Lung (tissue), 12 donors: Measurements from ENCODE around the gene SRM. TPM values are rescaled to one million over a fixed set of nuclear protein-coding genes. Genes with fewer than 3 reads are reported as not detected.

Experiments
- ATAC-seq: fragments of 200-7000 bp; cut with Tn5 transposase; one replicate; pipeline ENCODE4 v1.9.1; 2020; ENCODE audit warnings: moderate number of reproducible peaks; ENCODE audit not compliant: insufficient read depth, low FRiP score
- DNase-seq, 3 donors: peaks; one replicate each; pipeline ENCODE4 v3.0.0-alpha.2; 2013 to 2017
- H3K27ac ChIP-seq, 2 donors: one replicate each; pipeline ENCODE4 v1.5.1; 2013; ENCODE audit warnings: mild to moderate bottlenecking in 2 of 2, moderate library complexity in 2 of 2, control low read depth in 1 of 2, inconsistent platforms in 1 of 2, low read depth in 1 of 2, low read length in 1 of 2
- H3K27me3 ChIP-seq, 3 donors: one replicate each; pipeline ENCODE4 v1.5.1; 2013; ENCODE audit warnings: low read length in 2 of 3; ENCODE audit not compliant: control insufficient read depth in 3 of 3, insufficient read depth in 3 of 3
- H3K36me3 ChIP-seq, 4 donors: one replicate each; pipeline ENCODE4 v1.5.1; 2013; ENCODE audit warnings: low read length in 4 of 4, mild to moderate bottlenecking in 1 of 4, moderate library complexity in 1 of 4; ENCODE audit not compliant: control insufficient read depth in 4 of 4, insufficient read depth in 4 of 4
- H3K4me1 ChIP-seq, 5 donors: one replicate each; pipeline ENCODE4 v1.5.1; 2013; ENCODE audit warnings: low read length in 5 of 5, mild to moderate bottlenecking in 2 of 5, moderate library complexity in 1 of 5; ENCODE audit not compliant: control insufficient read depth in 5 of 5, insufficient read depth in 5 of 5
- H3K4me3 ChIP-seq: one replicate; pipeline ENCODE4 v1.5.1; 2013; ENCODE audit warnings: mild to moderate bottlenecking, control low read depth, moderate library complexity
- H3K9ac ChIP-seq, 2 donors: one replicate each; pipeline ENCODE4 v1.5.1; 2013; ENCODE audit warnings: low read length in 2 of 2, control low read depth in 1 of 2; ENCODE audit not compliant: insufficient read depth in 1 of 2
- H3K9me3 ChIP-seq, 4 donors: one replicate each; pipeline ENCODE4 v1.5.1; 2013; ENCODE audit warnings: low read length in 3 of 4, mild to moderate bottlenecking in 1 of 4, moderate library complexity in 1 of 4; ENCODE audit not compliant: control insufficient read depth in 4 of 4, insufficient read depth in 3 of 4
- WGBS, 2 donors: extraction: QIAGEN DNeasy Blood & Tissue Kit; methylation state at CpG; one replicate each; pipeline ENCODE4 v1.1.7; 2013; 5-methylcytosine and 5-hydroxymethylcytosine counted together
- polyA plus RNA-seq, 2 donors: library from polyadenylated mRNA; stranded (reverse); fragments of 200-250 nt; gene quantifications; one replicate each; pipeline ENCODE4 v1.2.1, GENCODE V29; 2013
- total RNA-seq, 2 donors: library from RNA; depleted of rRNA in 1 of 2; stranded (reverse); fragments of >200 nt in 1 of 2; gene quantifications; one replicate each; pipeline ENCODE4 v1.2.1, GENCODE V29; 2014 to 2021
- TF ChIP-seq, protein P1 (sequence below): IDR thresholded peaks from 2 replicates; pipeline ENCODE4 v1.5.1; 2012; ENCODE audit warnings: mild to moderate bottlenecking; ENCODE audit errors: control extremely low read depth, extremely low read depth
- donor health status: control.
- donor health status: control.
- donor health status: Bipolar disorder and iron deficiency.
- donor health status: healthy.
- donor health status: DM: yes; HTN: yes; CAD: no.

SRM gene
- total and polyA plus RNA-seq, 4 donors: 12.3 to 132 (median 115) TPM

DNA sequence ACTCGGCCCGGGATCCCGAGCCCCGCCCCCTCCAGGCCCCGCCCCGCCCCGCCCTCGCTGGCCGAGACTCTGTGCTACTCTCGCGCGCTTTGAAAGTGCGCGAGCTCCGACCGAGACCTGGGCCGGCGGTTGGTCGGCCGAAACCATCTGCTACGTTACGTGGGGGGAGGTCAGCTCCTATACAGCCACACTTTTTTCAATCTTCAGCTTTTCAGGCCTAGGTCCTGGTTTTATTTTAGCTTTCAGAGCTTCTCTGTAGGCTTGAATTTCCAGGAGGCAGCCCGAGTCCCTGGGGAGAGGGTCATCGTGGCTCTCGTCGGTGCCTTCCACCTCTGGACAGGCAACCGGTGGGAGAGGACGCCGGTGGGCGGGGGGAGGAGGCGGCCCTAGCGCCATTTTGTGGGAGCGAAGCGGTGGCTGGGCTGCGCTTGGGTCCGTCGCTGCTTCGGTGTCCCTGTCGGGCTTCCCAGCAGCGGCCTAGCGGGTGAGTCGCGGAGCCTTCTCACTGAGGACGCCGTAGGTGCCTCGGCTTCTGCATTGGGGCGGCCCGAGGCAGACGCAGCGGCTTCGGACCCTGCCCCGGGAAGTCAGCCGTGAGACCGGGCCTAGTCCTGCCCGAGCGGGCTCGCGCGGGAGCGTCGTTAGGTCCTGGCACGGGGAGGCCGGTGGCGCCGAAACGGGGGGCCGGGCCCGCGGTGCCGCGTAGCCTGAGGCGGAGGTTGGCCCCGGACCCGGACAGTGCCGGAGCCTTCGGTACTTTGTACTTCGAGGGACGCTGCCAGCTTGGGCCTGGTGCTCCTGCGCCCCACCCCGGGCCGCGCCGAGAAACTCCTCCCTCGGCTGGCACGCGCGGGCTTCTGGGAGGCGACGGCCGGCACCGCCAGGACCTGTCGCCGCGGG lies 47.3 kb downstream of the SRM start, which contains the start of gene TARDBP:
TSS of gene TARDBP (plus strand) at position 395 of the 900 bp plus-strand sequence. CDS start 1,074 bp downstream, outside the sequence.
- Histone ChIP-seq H3K27ac (peak within 1 kb of the TSS; percentile 89 to 100), H3K27me3 (no peaks in the 10 kb centered on the region), H3K4me1 (peaks cover 0 to 16% (median 5%) of the 10 kb centered on the region in 5 donors), H3K9me3 (no peaks in the 10 kb centered on the region), H3K4me3 (peak within 1 kb of the TSS; percentile 100), H3K36me3 (peaks cover 15 to 34% (median 25%) of the 10 kb centered on the region in 4 donors), H3K9ac (peak within 1 kb of the TSS; percentile 86 to 99)
- WGBS, 2 donors: 0% methylated on average over 85 to 94 of the region's 94 CpGs
- ATAC-seq (peak; percentile 93), DNase-seq (peak; percentile 92 to 94 (median 94))
- TF ChIP-seq, protein P1, sequence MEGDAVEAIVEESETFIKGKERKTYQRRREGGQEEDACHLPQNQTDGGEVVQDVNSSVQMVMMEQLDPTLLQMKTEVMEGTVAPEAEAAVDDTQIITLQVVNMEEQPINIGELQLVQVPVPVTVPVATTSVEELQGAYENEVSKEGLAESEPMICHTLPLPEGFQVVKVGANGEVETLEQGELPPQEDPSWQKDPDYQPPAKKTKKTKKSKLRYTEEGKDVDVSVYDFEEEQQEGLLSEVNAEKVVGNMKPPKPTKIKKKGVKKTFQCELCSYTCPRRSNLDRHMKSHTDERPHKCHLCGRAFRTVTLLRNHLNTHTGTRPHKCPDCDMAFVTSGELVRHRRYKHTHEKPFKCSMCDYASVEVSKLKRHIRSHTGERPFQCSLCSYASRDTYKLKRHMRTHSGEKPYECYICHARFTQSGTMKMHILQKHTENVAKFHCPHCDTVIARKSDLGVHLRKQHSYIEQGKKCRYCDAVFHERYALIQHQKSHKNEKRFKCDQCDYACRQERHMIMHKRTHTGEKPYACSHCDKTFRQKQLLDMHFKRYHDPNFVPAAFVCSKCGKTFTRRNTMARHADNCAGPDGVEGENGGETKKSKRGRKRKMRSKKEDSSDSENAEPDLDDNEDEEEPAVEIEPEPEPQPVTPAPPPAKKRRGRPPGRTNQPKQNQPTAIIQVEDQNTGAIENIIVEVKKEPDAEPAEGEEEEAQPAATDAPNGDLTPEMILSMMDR: no peak

Other genes starting within 250 kb of the SRM start
- gene TARDBP, start 47.4 kb downstream of the SRM start, total RNA-seq: 100 to 1,000 TPM; 111 to 205 TPM
- 100 to 1,000 TPM in 1 of 2 donors, 10 to 100 TPM in 1; 88.7 to 134 TPM for gene TARDBP, start 47.4 kb downstream of the SRM start, polyA plus RNA-seq
- gene MASP2, start 12.8 kb downstream of the SRM start, total RNA-seq: not detected
- under 1 TPM; 0.01 to 0.04 TPM for gene MASP2, start 12.8 kb downstream of the SRM start, polyA plus RNA-seq
- gene EXOSC10, start 39.9 kb upstream of the SRM start, total RNA-seq: 10 to 100 TPM; 47.5 to 75.1 TPM
- gene EXOSC10, start 39.9 kb upstream of the SRM start, polyA plus RNA-seq: 10 to 100 TPM; 29.0 to 37.1 TPM
- under 1 TPM; 0.21 to 0.48 TPM for gene ANGPTL7, start 129.3 kb upstream of the SRM start, total RNA-seq
- under 1 TPM; 0.26 to 0.73 TPM for gene ANGPTL7, start 129.3 kb upstream of the SRM start, polyA plus RNA-seq
- 10 to 100 TPM; 35.9 to 36.6 TPM for gene MTOR, start 202.5 kb upstream of the SRM start, total RNA-seq
- 10 to 100 TPM; 15.1 to 17.9 TPM for gene MTOR, start 202.5 kb upstream of the SRM start, polyA plus RNA-seq
- 10 to 100 TPM in 1 of 2 donors, 1 to 10 TPM in 1; 7.8 to 17.9 TPM for gene UBIAD1, start 213.2 kb upstream of the SRM start, total RNA-seq
- 10 to 100 TPM in 1 of 2 donors, 1 to 10 TPM in 1; 7.5 to 11.2 TPM for gene UBIAD1, start 213.2 kb upstream of the SRM start, polyA plus RNA-seq